Spinal cord (tissue), 10 donors: Measurements from ENCODE around the gene STPG3. TPM values are rescaled to one million over a fixed set of nuclear protein-coding genes. Genes with fewer than 3 reads are reported as not detected.
"Not testable (repeated sequence)": the region's sequence is repeated elsewhere in the genome, so short reads cannot be mapped to it uniquely, and the experiment has no call there.

Source experiments
- DNase-seq, 6 donors: peaks; one replicate each; pipeline versions ENCODE4 v3.0.0 to v3.0.0-alpha.2; 2013 to 2015; ENCODE audit warnings: low spot score in 6 of 6, low read depth in 4 of 6
- H3K27ac ChIP-seq: one replicate; pipeline ENCODE4 v1.5.1; 2013; ENCODE audit warnings: low read depth, low read length, control low read depth
- H3K27me3 ChIP-seq: one replicate; pipeline ENCODE4 v1.6.1; 2013; ENCODE audit warnings: low read length; ENCODE audit not compliant: control insufficient read depth, insufficient read depth
- H3K36me3 ChIP-seq: one replicate; pipeline ENCODE4 v1.6.1; 2013; ENCODE audit warnings: low read length; ENCODE audit not compliant: control insufficient read depth, insufficient read depth
- H3K4me1 ChIP-seq: one replicate; pipeline ENCODE4 v1.6.1; 2013; ENCODE audit warnings: low read length; ENCODE audit not compliant: control insufficient read depth, insufficient read depth
- H3K4me3 ChIP-seq: one replicate; pipeline ENCODE4 v1.5.1; 2013; ENCODE audit warnings: low read depth, low read length, control low read depth
- H3K9me3 ChIP-seq: one replicate; pipeline ENCODE4 v1.6.1; 2013; ENCODE audit warnings: low read length; ENCODE audit not compliant: control insufficient read depth, insufficient read depth
- WGBS: methylation state at CpG from one replicate; pipeline ENCODE4 v1.1.5; 2013; ENCODE audit warnings: missing lambda C conversion rate; ENCODE audit not compliant: insufficient coverage; 5-methylcytosine and 5-hydroxymethylcytosine counted together
- polyA plus RNA-seq, 2 donors: library from polyadenylated mRNA; unstranded; fragments of 120-200 nt; gene quantifications; one replicate each; pipeline ENCODE4 v1.2.1, GENCODE V29; 2013; ENCODE audit not compliant: insufficient read length in 2 of 2
- total RNA-seq, 2 donors: library from RNA; depleted of rRNA in 1 of 2; stranded (reverse); fragments of 120-200 nt in 1 of 2; fragments of >200 nt in 1 of 2; gene quantifications; one replicate each; pipeline versions ENCODE4 v1.2.3 to v1.2.4, GENCODE V29; 2013 to 2014
- donor health status: healthy.

The STPG3 gene
- total and polyA plus RNA-seq, 4 donors, result 0.32 to 0.68 TPM; not detected in 2

- Histone ChIP-seq H3K9me3 (no peaks in the 10 kb centered on the region), H3K36me3 (peaks cover 64% of the 10 kb centered on the region), H3K27me3 (no peaks in the 10 kb centered on the region), H3K4me3 (peak overlapping the region; percentile 61), H3K27ac (peak overlapping the region; percentile 95), H3K4me1 (peaks cover 84% of the 10 kb centered on the region)
- DNase-seq, result peak in 3 of 6 donors; percentile 63 to 91 (median 82)
- WGBS, result 0% methylated on average over 58 of the region's 58 CpGs
These were observed 10.7 kb upstream of the STPG3 start for GRCh38 chr9:137240318-137240840.

- no peaks in the 10 kb centered on the region for H3K9me3 ChIP-seq
- 0% methylated on average over 67 of the region's 67 CpGs for WGBS
- H3K36me3 ChIP-seq, result peaks cover 59% of the 10 kb centered on the region
- no peaks in the 10 kb centered on the region for H3K27me3 ChIP-seq
- H3K4me1 ChIP-seq, result peaks cover 81% of the 10 kb centered on the region
- H3K27ac ChIP-seq, result peak within 1 kb of the TSS; percentile 95
- peak within 1 kb of the TSS; percentile 66 for H3K4me3 ChIP-seq
- peak; percentile 96 to 100 (median 99) for DNase-seq
These were observed 10.1 kb upstream of the STPG3 start, which contains the start of gene TUBB4B for GRCh38 chr9:137240841-137241489. Gene TUBB4B (plus strand): TSS chr9:137241287. CDS start chr9:137241361, 74 bp downstream.

GRCh38 chr9:137241490-137242268, 9.4 kb upstream of the STPG3 start:
- H3K27me3 ChIP-seq, result no peaks in the 10 kb centered on the region
- H3K4me3 ChIP-seq, result peak overlapping the region; percentile 66
- WGBS, result under 1% methylated on average over 75 of the region's 83 CpGs
- no peaks in the 10 kb centered on the region for H3K9me3 ChIP-seq
- peaks cover 74% of the 10 kb centered on the region for H3K4me1 ChIP-seq
- H3K36me3 ChIP-seq, result peaks cover 56% of the 10 kb centered on the region
- peak overlapping the region; percentile 33 for H3K27ac ChIP-seq
- DNase-seq, result no peak

- DNase-seq, result no peak
- Histone ChIP-seq H3K4me1 (peaks cover 66% of the 10 kb centered on the region), H3K36me3 (peaks cover 50% of the 10 kb centered on the region), H3K9me3 (no peaks in the 10 kb centered on the region), H3K4me3 (peak overlapping the region; percentile 66), H3K27me3 (no peaks in the 10 kb centered on the region), H3K27ac (no peak overlapping the region)
- 78% methylated on average over 35 of the region's 36 CpGs for WGBS
These were observed 8.6 kb upstream of the STPG3 start for GRCh38 chr9:137242269-137243203.

- not testable (repeated sequence) for H3K27me3 ChIP-seq, H3K4me3 ChIP-seq, H3K27ac ChIP-seq, H3K9me3 ChIP-seq, DNase-seq
- Histone ChIP-seq H3K36me3 (peaks cover 44% of the 10 kb centered on the region), H3K4me1 (peaks cover 59% of the 10 kb centered on the region)
- WGBS, result 92% methylated on average over 11 of the region's 18 CpGs
These were observed 7.8 kb upstream of the STPG3 start for GRCh38 chr9:137243266-137243625.

GRCh38 chr9:137243626-137244485, 7.2 kb upstream of the STPG3 start:
- H3K36me3 ChIP-seq, result peaks cover 38% of the 10 kb centered on the region
- H3K9me3 ChIP-seq, result no peaks in the 10 kb centered on the region
- no peak for DNase-seq
- no peak overlapping the region for H3K4me3 ChIP-seq
- peaks cover 52% of the 10 kb centered on the region for H3K4me1 ChIP-seq
- no peaks in the 10 kb centered on the region for H3K27me3 ChIP-seq
- 69% methylated on average over 13 of the region's 15 CpGs for WGBS
- H3K27ac ChIP-seq, result no peak overlapping the region

GRCh38 chr9:137244486-137245449, 6.3 kb upstream of the STPG3 start:
- H3K4me1 ChIP-seq, result peaks cover 43% of the 10 kb centered on the region
- peaks cover 36% of the 10 kb centered on the region for H3K36me3 ChIP-seq
- no peak overlapping the region for H3K4me3 ChIP-seq
- H3K9me3 ChIP-seq, result no peaks in the 10 kb centered on the region
- 49% methylated on average over 36 of the region's 36 CpGs for WGBS
- no peak for DNase-seq
- H3K27ac ChIP-seq, result no peak overlapping the region
- H3K27me3 ChIP-seq, result no peaks in the 10 kb centered on the region
